ENCODE measurements around the gene ITPR3.

- TF ChIP-seq POLR2A (IDR thresholded peaks at IDR 0.05) (no peak), POLR2AphosphoS5 (IDR thresholded peaks at IDR 0.05) (no peak), CTCF (IDR thresholded peaks at IDR 0.05) (no peak), EP300 (IDR thresholded peaks at IDR 0.05) (no peak)
These were observed 18.4 kb downstream of the ITPR3 start for GRCh38 chr6:33639559-33639958.
